AG04450 (cell line): ENCODE measurements around the gene MINDY4B. TPM values are rescaled to one million over a fixed set of nuclear protein-coding genes. Genes with fewer than 3 reads are reported as not detected.
A peak's percentile ranks its signal among the peaks of the same experiment; 100 is the strongest.

Experiments used
- CTCF ChIA-PET: fragments of 300-600, 350-600 bp; formaldehyde crosslinking; extraction: SDS; loops from one replicate; lab custom pipeline; 2022; ENCODE audit warnings: antibody characterized with exemption, inconsistent platforms; lab: Charles Lee
- POLR2A ChIA-PET: fragments of 350-600 bp; formaldehyde crosslinking; extraction: SDS; loops from one replicate; lab custom pipeline; 2021; ENCODE audit warnings: antibody characterized with exemption, inconsistent platforms; lab: Yijun Ruan, JAX
- DNase-seq: peaks from one replicate; pipeline ENCODE4 v3.0.0-alpha.2; 2011; ENCODE audit warnings: low read depth, low spot score
- H3K27ac ChIP-seq: one replicate; pipeline ENCODE4 v1.5.1; 2012; ENCODE audit warnings: low read depth, low read length, control low read depth
- H3K27me3 ChIP-seq: one replicate; pipeline ENCODE4 v1.6.0; 2012; ENCODE audit warnings: low read length; ENCODE audit not compliant: control insufficient read depth, insufficient read depth
- H3K4me3 ChIP-seq: 2 replicates; pipeline ENCODE4 v1.5.1; 2011; ENCODE audit warnings: mild to moderate bottlenecking, low read depth, low read length, control low read depth
- H3K9me3 ChIP-seq: 2 replicates; pipeline ENCODE4 v1.5.1; 2012; ENCODE audit warnings: low read length; ENCODE audit not compliant: control insufficient read depth, insufficient read depth
- CTCF ChIP-seq: IDR thresholded peaks from 2 replicates; pipeline ENCODE4 v1.5.1; 2011; ENCODE audit warnings: low read depth, low read length, control low read depth, inconsistent platforms
- polyA plus RNA-seq: library from polyadenylated mRNA; depleted of rRNA; stranded (reverse); fragments of >200 nt; gene quantifications from 2 replicates; pipeline ENCODE4 v1.2.3, GENCODE V29; 2011

The MINDY4B gene
- polyA plus RNA-seq, 1 experiment, result not detected

GRCh38 chr3:150925751-150926201 is 20.5 kb upstream of the MINDY4B start:
- H3K9me3 ChIP-seq, result no peaks in the 10 kb centered on the region
- DNase-seq, result no peak
- no peak overlapping the region for H3K27ac ChIP-seq
- H3K27me3 ChIP-seq, result peaks cover 15% of the 10 kb centered on the region
- TF ChIP-seq CTCF, result peak; percentile 66
- H3K4me3 ChIP-seq, result no peak overlapping the region
- CTCF ChIA-PET, result interaction anchor here (0.6 to 1.2 kb wide), 5 partner anchors 14 to 222 kb away, joined by 3 read pairs; partner anchors contain the start of gene MED12L
- POLR2A ChIA-PET, result no interaction called here

GRCh38 chr3:150922611-150923010 is 17.4 kb upstream of the MINDY4B start:
- POLR2A ChIA-PET, result no interaction called here
- CTCF ChIA-PET, result interaction anchor here (1.0 kb wide), 1 partner anchor 9 kb away, joined by 3 read pairs; no protein-coding TSS in a partner anchor
- H3K27ac ChIP-seq, result no peak overlapping the region
- TF ChIP-seq CTCF, result no peak
- no peaks in the 10 kb centered on the region for H3K9me3 ChIP-seq
- peaks cover 18% of the 10 kb centered on the region for H3K27me3 ChIP-seq
- no peak for DNase-seq
- H3K4me3 ChIP-seq, result no peak overlapping the region

GRCh38 chr3:150921209-150921608 is 16.0 kb upstream of the MINDY4B start:
- POLR2A ChIA-PET, result no interaction called here
- TF ChIP-seq CTCF, result no peak

GRCh38 chr3:150920236-150920635 is 15.0 kb upstream of the MINDY4B start:
- POLR2A ChIA-PET, result no interaction called here
- CTCF ChIA-PET, result no interaction called here
- Histone ChIP-seq H3K27me3 (peaks cover 13% of the 10 kb centered on the region), H3K4me3 (no peak overlapping the region), H3K9me3 (no peaks in the 10 kb centered on the region), H3K27ac (no peak overlapping the region)
- no peak for TF ChIP-seq CTCF
- no peak for DNase-seq

More at GRCh38 chr3:150921209-150921608, 16.0 kb upstream of the MINDY4B start:
- no peak overlapping the region for H3K4me3 ChIP-seq
- H3K9me3 ChIP-seq, result no peaks in the 10 kb centered on the region
- peaks cover 15% of the 10 kb centered on the region for H3K27me3 ChIP-seq
- H3K27ac ChIP-seq, result no peak overlapping the region
- DNase-seq, result no peak
- CTCF ChIA-PET, result no interaction called here

GRCh38 chr3:150917951-150918350 is 12.7 kb upstream of the MINDY4B start:
- Histone ChIP-seq H3K4me3 (no peak overlapping the region), H3K27me3 (peaks cover 5% of the 10 kb centered on the region), H3K9me3 (no peaks in the 10 kb centered on the region), H3K27ac (no peak overlapping the region)
- DNase-seq, result no peak
- ChIA-PET POLR2A (no interaction called here), CTCF (no interaction called here)
- TF ChIP-seq CTCF, result no peak
